B cell (primary cell): ENCODE measurements around the gene PCGF3. TPM values are rescaled to one million over a fixed set of nuclear protein-coding genes. Genes with fewer than 3 reads are reported as not detected.

Source experiments
- ATAC-seq: fragments of 200-7000 bp; cut with Tn5 transposase; one replicate; pipeline ENCODE4 v1.10.0; 2021; ENCODE audit warnings: low read depth, mild to moderate bottlenecking, moderate number of reproducible peaks, moderate library complexity
- CTCF ChIA-PET: fragments of 350-600 bp; sonication (Branson Sonifier 250); formaldehyde crosslinking; loops from one replicate; lab custom pipeline; 2021; ENCODE audit warnings: antibody characterized with exemption, inconsistent platforms; lab: Charles Lee
- POLR2A ChIA-PET: fragments of 350-600 bp; sonication (Branson Sonifier 250); formaldehyde crosslinking; loops from one replicate; lab custom pipeline; 2021; ENCODE audit warnings: antibody characterized with exemption; lab: Charles Lee
- DNase-seq: peaks from one replicate; pipeline ENCODE4 v3.0.0; 2013
- H2AFZ ChIP-seq: 2 replicates; pipeline ENCODE4 v1.6.1; 2012; ENCODE audit warnings: mild to moderate bottlenecking, low read depth, low read length; ENCODE audit not compliant: insufficient read depth, poor library complexity, severe bottlenecking
- H3K27ac ChIP-seq, 2 donors: 1 replicate in 1 of 2; 2 replicates in 1 of 2; pipeline ENCODE4 v1.5.1; 2012 to 2013; ENCODE audit warnings: low read length in 2 of 2, mild to moderate bottlenecking in 2 of 2, moderate library complexity in 1 of 2
- H3K27me3 ChIP-seq, 4 experiments: fragments of 200-600 bp in 1 of 4; sonication (generic) in 1 of 4; replicated peaks in 1 of 4; 1 replicate in 2 of 4; 2 replicates in 2 of 4; pipeline versions ENCODE4 v1.6.1 to v1.7.0; 2013 to 2016; ENCODE audit warnings: low read length in 3 of 4, mild to moderate bottlenecking in 2 of 4, mixed read lengths in 1 of 4, moderate library complexity in 1 of 4; ENCODE audit not compliant: insufficient read depth in 4 of 4, control insufficient read depth in 3 of 4; ENCODE audit errors: control extremely low read depth in 1 of 4
- H3K36me3 ChIP-seq, 2 experiments: replicated peaks in 1 of 2; 1 replicate in 1 of 2; 2 replicates in 1 of 2; pipeline versions ENCODE4 v1.6.1 to v1.7.1; 2013; ENCODE audit warnings: low read length in 1 of 2; ENCODE audit not compliant: insufficient read depth in 2 of 2, control insufficient read depth in 1 of 2; ENCODE audit errors: control extremely low read depth in 1 of 2, extremely low read depth in 1 of 2
- H3K4me1 ChIP-seq, 2 donors: fragments of 200-600 bp in 1 of 2; sonication (generic) in 1 of 2; 1 replicate in 1 of 2; 2 replicates in 1 of 2; pipeline versions ENCODE4 v1.5.1 to v1.6.1; 2013 to 2017; ENCODE audit warnings: low read length in 2 of 2; ENCODE audit not compliant: control insufficient read depth in 2 of 2, insufficient read depth in 2 of 2
- H3K4me2 ChIP-seq: replicated peaks from 2 replicates; pipeline ENCODE3; 2012; ENCODE audit warnings: mild to moderate bottlenecking, low read depth, low read length; ENCODE audit not compliant: poor library complexity, severe bottlenecking
- H3K4me3 ChIP-seq, 5 experiments: fragments of 200-600 bp in 1 of 5; sonication (generic) in 1 of 5; 1 replicate in 3 of 5; 2 replicates in 2 of 5; pipeline versions ENCODE4 v1.5.1 to v1.7.0; 2011 to 2016; ENCODE audit warnings: low read length in 4 of 5, mild to moderate bottlenecking in 4 of 5, low read depth in 2 of 5, control low read depth in 1 of 5, moderate library complexity in 1 of 5; ENCODE audit not compliant: insufficient read depth in 1 of 5; ENCODE audit errors: control extremely low read depth in 1 of 5, extremely low read depth in 1 of 5
- H3K79me2 ChIP-seq: fragments of 200-600 bp; sonication (generic); one replicate; pipeline ENCODE4 v1.6.0; 2016; ENCODE audit warnings: low read length; ENCODE audit not compliant: control insufficient read depth, insufficient read depth
- H3K9ac ChIP-seq: fragments of 200-600 bp; sonication (generic); 2 replicates; pipeline ENCODE4 v1.6.1; 2017; ENCODE audit warnings: mild to moderate bottlenecking, low read length, moderate library complexity
- H3K9me3 ChIP-seq, 3 donors: one replicate each; pipeline versions ENCODE4 v1.6.1 to v1.7.1; 2013; ENCODE audit warnings: low read length in 2 of 3; ENCODE audit not compliant: control insufficient read depth in 2 of 3, insufficient read depth in 1 of 3; ENCODE audit errors: control extremely low read depth in 1 of 3
- H4K20me1 ChIP-seq: 2 replicates; pipeline ENCODE4 v1.6.0; 2012; ENCODE audit warnings: mild to moderate bottlenecking, low read length; ENCODE audit not compliant: insufficient read depth, control insufficient read depth, poor library complexity, severe bottlenecking
- H3K27ac Mint-ChIP-seq: one replicate; pipeline ENCODE4 v1.8.0; 2021; ENCODE audit warnings: mixed read lengths
- H3K27me3 Mint-ChIP-seq: one replicate; pipeline ENCODE4 v1.8.0; 2021; ENCODE audit warnings: mixed read lengths
- H3K4me1 Mint-ChIP-seq: one replicate; pipeline ENCODE4 v1.8.0; 2021; ENCODE audit warnings: mixed read lengths
- H3K4me3 Mint-ChIP-seq: one replicate; pipeline ENCODE4 v1.8.0; 2021; ENCODE audit warnings: mixed read lengths
- H3K9me3 Mint-ChIP-seq: one replicate; pipeline ENCODE4 v1.8.0; 2022; ENCODE audit warnings: mixed read lengths; ENCODE audit not compliant: insufficient read depth
- EZH2 ChIP-seq: IDR thresholded peaks from 2 replicates; pipeline ENCODE4 v1.6.1; 2012; ENCODE audit warnings: borderline replicate concordance, low read depth, mild to moderate bottlenecking, moderate library complexity, low read length; ENCODE audit not compliant: insufficient read depth, poor library complexity, severe bottlenecking
- WGBS: methylation state at CpG from one replicate; pipeline ENCODE4 v1.1.5; 2013; ENCODE audit warnings: missing lambda C conversion rate; ENCODE audit not compliant: insufficient coverage; 5-methylcytosine and 5-hydroxymethylcytosine counted together
- intact Hi-C: fragments of 100-400 bp; cut with micrococcal nuclease; formaldehyde crosslinking; loops from one replicate; pipeline ENCODE4 v1.10.0; 2022
- polyA plus RNA-seq: library from polyadenylated mRNA; depleted of rRNA; stranded (reverse); fragments of >200 nt; gene quantifications from 2 replicates; pipeline ENCODE4 v1.2.3, GENCODE V29; 2012
- total RNA-seq, 2 donors: library from RNA; stranded (reverse); fragments of 120-200 nt in 1 of 2; gene quantifications; 1 replicate in 1 of 2; 2 replicates in 1 of 2; pipeline versions ENCODE4 v1.2.3 to v1.2.4, GENCODE V29; 2013 to 2022
- TF ChIP-seq, protein P1 (sequence below): fragments of 200-600 bp; IDR thresholded peaks from one replicate; pipeline ENCODE4 v1.8.0; 2022; ENCODE audit warnings: antibody characterized with exemption, mild to moderate bottlenecking

PCGF3 gene
- total and polyA plus RNA-seq, 2 donors (not counting 1 experiment from before 2014, with no cell fraction given): 65.7 to 90.3 TPM

DNA sequence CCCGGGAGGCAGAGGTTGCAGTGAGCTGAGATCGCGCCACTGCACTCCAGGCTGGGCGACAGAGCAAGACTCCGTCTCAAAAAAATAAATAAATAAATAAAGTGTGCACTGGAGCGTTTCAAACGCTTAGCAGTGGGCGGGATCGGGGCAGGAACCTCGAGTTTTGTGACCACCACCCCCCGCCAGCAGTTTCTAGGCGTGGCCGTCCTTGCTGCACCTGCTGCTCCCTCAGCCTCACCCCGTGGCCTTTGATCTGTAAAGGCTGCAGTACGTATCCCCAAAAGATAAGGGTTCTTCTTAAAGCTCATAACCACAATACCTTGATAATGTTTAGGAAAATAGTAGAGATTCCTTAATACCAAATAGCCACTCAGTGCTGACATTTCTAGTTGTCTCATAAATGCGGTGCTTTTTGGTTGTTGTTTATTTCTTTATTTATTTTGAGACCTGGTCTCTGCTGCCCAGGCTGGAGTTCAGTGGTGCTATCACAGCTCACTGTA lies 33.2 kb downstream of the PCGF3 start:
- no peak overlapping the region for H3K4me3 Mint-ChIP-seq
- Histone ChIP-seq H3K4me3 (no peak overlapping the region), H2AFZ (no peak overlapping the region), H3K27ac (no peak overlapping the region), H3K9ac (no peak overlapping the region), H4K20me1 (peaks cover 8% of the 10 kb centered on the region), H3K9me3 (peaks cover 0 to 4% (median 0%) of the 10 kb centered on the region in 3 donors), H3K4me1 (peaks cover 0 to 8% of the 10 kb centered on the region in 2 donors), H3K4me2 (no peak overlapping the region), H3K79me2 (no peaks in the 10 kb centered on the region), H3K27me3 (no peaks in the 10 kb centered on the region), H3K36me3 (peaks cover 0 to 45% of the 10 kb centered on the region in 2 experiments)
- H3K27me3 Mint-ChIP-seq: no peaks in the 10 kb centered on the region
- H3K9me3 Mint-ChIP-seq: no peaks in the 10 kb centered on the region
- DNase-seq: no peak
- intact Hi-C loops: no loop called here
- ATAC-seq: no peak
- TF ChIP-seq, protein P1, sequence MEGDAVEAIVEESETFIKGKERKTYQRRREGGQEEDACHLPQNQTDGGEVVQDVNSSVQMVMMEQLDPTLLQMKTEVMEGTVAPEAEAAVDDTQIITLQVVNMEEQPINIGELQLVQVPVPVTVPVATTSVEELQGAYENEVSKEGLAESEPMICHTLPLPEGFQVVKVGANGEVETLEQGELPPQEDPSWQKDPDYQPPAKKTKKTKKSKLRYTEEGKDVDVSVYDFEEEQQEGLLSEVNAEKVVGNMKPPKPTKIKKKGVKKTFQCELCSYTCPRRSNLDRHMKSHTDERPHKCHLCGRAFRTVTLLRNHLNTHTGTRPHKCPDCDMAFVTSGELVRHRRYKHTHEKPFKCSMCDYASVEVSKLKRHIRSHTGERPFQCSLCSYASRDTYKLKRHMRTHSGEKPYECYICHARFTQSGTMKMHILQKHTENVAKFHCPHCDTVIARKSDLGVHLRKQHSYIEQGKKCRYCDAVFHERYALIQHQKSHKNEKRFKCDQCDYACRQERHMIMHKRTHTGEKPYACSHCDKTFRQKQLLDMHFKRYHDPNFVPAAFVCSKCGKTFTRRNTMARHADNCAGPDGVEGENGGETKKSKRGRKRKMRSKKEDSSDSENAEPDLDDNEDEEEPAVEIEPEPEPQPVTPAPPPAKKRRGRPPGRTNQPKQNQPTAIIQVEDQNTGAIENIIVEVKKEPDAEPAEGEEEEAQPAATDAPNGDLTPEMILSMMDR: no peak
- TF ChIP-seq EZH2: no peak
- WGBS: 70% methylated on average over 11 of the region's 16 CpGs
- no peak overlapping the region for H3K27ac Mint-ChIP-seq
- ChIA-PET CTCF (interaction anchor here (1.0 kb wide), 1 partner anchor 248 kb away, joined by 3 read pairs; the partner anchor contains the start of gene IDUA), POLR2A (interaction anchor here (0.6 kb wide), 1 partner anchor 1778 kb away, joined by 8 read pairs; no protein-coding TSS in a partner anchor)
- H3K4me1 Mint-ChIP-seq: peaks cover 2% of the 10 kb centered on the region

DNA sequence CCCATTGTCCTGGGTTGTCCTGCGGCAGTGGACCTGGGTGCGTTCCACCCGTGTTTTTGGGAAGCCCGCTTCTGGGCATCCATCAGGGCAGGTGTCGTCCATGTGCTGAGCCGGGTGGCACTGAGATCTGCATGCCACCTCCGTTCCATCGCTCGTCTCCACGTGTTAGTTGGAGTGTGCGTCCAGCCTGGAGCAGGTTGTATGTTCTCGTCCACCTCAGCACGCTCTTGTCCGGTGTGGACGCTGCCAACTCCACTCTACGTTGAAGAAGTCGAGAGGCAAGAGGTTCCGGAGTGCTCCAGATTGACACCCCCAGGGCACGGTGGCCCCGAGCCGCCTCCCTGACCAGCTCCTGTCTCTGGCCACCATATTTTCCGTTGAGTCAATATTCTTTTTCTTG lies 33.9 kb downstream of the PCGF3 start:
- WGBS: 98% methylated on average over 22 of the region's 22 CpGs
- no peak overlapping the region for H3K27ac Mint-ChIP-seq
- ATAC-seq: no peak
- intact Hi-C loops: no loop called here
- Histone ChIP-seq H2AFZ (no peak overlapping the region), H3K4me3 (no peak overlapping the region), H3K9ac (no peak overlapping the region), H3K36me3 (peaks cover 0 to 38% of the 10 kb centered on the region in 2 experiments), H3K4me1 (peaks cover 0 to 8% of the 10 kb centered on the region in 2 donors), H3K4me2 (no peak overlapping the region), H3K79me2 (no peaks in the 10 kb centered on the region), H3K27me3 (no peaks in the 10 kb centered on the region), H3K27ac (no peak overlapping the region), H4K20me1 (peaks cover 8% of the 10 kb centered on the region), H3K9me3 (peaks cover 0 to 4% (median 0%) of the 10 kb centered on the region in 3 donors)
- POLR2A ChIA-PET: no interaction called here
- H3K4me1 Mint-ChIP-seq: peaks cover 2% of the 10 kb centered on the region
- H3K4me3 Mint-ChIP-seq: no peak overlapping the region
- TF ChIP-seq, protein P1: no peak
- TF ChIP-seq EZH2: no peak
- CTCF ChIA-PET: interaction anchor here (1.0 kb wide), 1 partner anchor 248 kb away, joined by 3 read pairs; the partner anchor contains the start of gene IDUA
- H3K27me3 Mint-ChIP-seq: no peaks in the 10 kb centered on the region
- no peaks in the 10 kb centered on the region for H3K9me3 Mint-ChIP-seq
- no peak for DNase-seq
